ENCODE data around the gene PHF11.

DNA sequence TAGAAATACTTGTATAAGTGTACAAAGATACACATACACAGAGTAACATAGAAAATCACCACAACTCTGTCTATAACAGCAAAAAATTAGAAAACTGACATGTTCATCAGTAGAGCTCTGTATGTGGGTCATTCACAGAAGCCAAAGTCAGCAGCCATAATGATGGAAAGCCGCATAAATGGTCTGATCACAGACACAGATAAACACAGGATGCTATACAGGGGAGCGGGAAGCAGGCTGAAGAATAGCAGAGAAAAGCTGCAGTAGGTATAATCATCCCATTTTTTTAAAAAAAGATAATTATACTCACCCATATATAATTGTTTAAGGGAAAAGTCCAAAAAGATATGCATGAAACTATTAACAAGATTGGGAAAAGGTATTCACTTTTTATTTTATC is 58.1 kb downstream of the PHF11 start:
- TF ChIP-seq POLR2A (IDR thresholded peaks at IDR 0.05) (no peak), CTCF (IDR thresholded peaks at IDR 0.05) (no peak)

All from suprapubic skin (tissue), 3 donors.